ENCODE data around the gene AHRR.

- TF ChIP-seq CTCF (IDR thresholded peaks at IDR 0.05) (no peak), POLR2AphosphoS5 (IDR thresholded peaks at IDR 0.05) (no peak), EP300 (IDR thresholded peaks at IDR 0.05; ENCODE audit: low read depth) (no peak), POLR2A (IDR thresholded peaks at IDR 0.05) (no peak)
Observed at GRCh38 chr5:436641-436975, 115.1 kb downstream of the AHRR start.

Data from transverse colon (tissue), 4 donors.